ENCODE data around the gene TEDC2.

- TF ChIP-seq CTCF (IDR thresholded peaks at IDR 0.05 in 4 of 5, conservative IDR thresholded peaks at IDR 0.05 in 1 of 5) (no peak), POLR2A (IDR thresholded peaks at IDR 0.05) (no peak)
These were observed 47.8 kb downstream of the TEDC2 start for GRCh38 chr16:2507665-2508064.

Data from gastrocnemius medialis (tissue), 4 donors.